Measurements from ENCODE around the gene HS3ST2.
"Not testable (repeated sequence)": the region's sequence is repeated elsewhere in the genome, so short reads cannot be mapped to it uniquely, and the experiment has no call there.

Gene HS3ST2

GRCh38 chr16:22885951-22886350, 72.0 kb downstream of the HS3ST2 start:
- DNase-seq = no peak

- DNase-seq = no peak
These were observed 73.0 kb downstream of the HS3ST2 start for GRCh38 chr16:22886927-22887326.

DNA sequence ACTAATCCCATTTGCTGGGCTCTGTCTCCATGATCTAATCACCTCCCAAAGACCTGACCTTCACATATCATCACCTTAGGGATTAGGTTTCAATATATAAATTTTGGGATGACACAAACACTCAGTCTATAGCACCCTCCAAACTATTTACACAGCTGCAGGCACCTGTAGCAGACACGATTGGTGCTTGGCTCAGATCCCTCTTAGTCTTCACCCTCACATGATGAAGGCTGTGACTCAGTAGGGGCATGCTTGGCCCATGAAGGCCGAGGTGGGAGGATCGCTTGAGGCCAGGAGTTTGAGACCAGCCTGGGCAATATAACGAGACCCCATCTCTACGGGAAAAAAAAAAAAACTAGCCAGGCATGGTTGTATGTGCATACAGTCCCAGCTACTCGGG, 73.5 kb downstream of the HS3ST2 start:
- DNase-seq = no peak

GRCh38 chr16:22888791-22889190, 74.8 kb downstream of the HS3ST2 start:
- DNase-seq = no peak

DNA sequence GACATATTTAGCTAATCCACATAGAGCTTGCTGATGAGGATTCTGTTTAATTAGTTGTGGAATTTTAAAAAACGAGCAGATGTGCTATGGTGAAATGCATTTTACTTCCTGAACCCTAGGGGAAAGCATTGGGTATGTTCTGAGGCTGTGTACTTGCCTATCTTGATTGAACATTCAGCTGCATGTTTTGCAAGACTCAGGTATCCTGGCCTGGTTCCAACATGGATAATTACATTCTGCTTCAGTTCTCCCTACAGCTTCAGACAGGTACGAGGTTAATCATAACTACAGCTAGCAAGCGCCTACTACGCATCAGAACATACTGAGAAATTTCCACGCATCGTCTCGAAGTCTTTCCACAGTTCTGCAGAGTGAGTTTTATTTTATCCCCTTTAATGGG, 77.0 kb downstream of the HS3ST2 start:
- DNase-seq = no peak

DNA sequence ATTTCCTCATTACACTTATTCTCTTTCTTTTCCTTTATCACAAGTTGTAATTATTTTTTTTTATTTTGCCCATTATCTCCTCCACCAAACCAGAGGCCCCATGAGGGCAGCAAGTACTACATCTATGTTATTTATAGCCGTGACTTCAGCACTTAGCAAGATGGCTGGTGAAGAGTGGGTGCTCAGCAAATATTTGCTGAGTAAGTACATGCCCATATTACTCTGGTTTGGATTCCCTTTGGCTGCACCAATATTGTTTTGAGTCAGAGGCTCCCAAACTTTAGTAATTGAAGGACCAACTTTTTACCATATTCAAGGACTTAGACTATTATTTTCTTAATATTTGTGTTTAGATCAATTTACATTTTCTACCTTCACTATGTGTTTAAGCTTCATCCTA, 83.2 kb downstream of the HS3ST2 start:
- no peak for DNase-seq

- DNase-seq = no peak
These were observed 84.2 kb downstream of the HS3ST2 start for GRCh38 chr16:22898131-22898530.

DNA sequence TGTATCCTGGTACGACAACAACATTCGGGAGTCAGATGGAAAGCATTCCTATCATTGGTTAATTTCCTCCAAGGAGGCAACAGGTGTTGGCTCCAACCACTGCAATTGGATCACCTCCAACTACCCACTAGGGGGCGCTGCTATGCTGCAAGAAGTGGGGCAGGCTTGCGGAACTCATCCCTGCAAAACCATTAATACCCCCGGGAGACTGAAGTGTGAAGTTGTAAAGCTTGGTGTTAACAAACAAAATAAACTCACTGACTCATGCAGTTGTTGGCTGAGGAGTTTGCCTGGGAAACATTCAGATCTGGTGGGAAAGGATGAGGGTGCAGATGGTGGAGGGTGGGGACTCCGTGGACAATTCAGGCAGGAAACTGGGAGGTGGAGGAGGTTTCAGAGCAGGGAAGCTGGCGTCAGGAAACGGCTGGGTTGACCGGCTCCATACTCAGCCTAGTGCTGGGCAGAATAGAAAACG, 84.9 kb downstream of the HS3ST2 start:
- no peak for DNase-seq

- not testable (repeated sequence) for DNase-seq
These were observed 85.6 kb downstream of the HS3ST2 start for GRCh38 chr16:22899567-22899966.

GRCh38 chr16:22900863-22901262, 86.9 kb downstream of the HS3ST2 start:
- no peak for DNase-seq

DNA sequence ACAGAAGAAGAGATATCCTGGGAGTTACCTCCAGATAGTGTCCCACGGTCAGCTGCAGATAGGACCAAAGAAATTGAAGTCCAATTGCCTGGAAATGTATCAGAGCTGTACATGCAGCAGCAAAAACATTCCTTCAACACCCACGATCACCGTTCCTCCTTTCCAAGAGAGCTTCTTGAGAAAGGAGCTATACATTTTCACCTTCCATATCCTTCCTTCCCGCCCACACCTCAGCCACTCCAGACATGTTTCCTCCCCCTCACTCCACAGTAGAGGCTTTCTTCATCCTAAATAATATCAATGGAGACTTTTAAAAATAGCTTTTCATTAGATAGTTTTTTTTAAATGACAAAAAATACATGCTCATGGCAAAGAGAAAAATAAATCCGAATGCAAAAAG, 87.6 kb downstream of the HS3ST2 start:
- DNase-seq = no peak

DNA sequence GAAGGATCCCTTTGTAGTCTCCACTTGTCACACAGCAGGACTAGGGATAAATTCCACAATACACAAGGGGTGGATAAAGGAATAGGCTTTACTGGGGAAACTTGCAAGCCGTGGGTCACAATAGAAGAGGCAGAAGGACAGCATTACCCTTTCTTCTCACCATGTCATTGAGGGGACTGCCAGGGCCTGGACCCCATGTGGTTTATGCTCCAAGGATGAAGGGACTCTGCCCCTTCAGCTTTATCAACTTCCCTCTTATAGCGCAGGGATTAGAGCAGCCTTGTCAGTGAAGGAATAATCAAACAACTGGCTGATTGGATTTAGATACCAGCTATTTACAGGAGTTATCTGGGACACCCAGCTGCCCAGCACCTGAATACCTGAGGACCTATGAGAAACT, 89.8 kb downstream of the HS3ST2 start:
- no peak for DNase-seq

GRCh38 chr16:22912654-22913053, 98.7 kb downstream of the HS3ST2 start:
- DNase-seq = no peak

DNA sequence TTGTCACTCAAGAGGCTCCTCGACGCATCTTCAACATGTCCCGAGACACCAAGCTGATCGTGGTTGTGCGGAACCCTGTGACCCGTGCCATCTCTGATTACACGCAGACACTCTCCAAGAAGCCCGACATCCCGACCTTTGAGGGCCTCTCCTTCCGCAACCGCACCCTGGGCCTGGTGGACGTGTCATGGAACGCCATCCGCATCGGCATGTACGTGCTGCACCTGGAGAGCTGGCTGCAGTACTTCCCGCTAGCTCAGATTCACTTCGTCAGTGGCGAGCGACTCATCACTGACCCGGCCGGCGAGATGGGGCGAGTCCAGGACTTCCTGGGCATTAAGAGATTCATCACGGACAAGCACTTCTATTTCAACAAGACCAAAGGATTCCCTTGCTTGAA, 101.0 kb downstream of the HS3ST2 start:
- DNase-seq = no peak

DNA sequence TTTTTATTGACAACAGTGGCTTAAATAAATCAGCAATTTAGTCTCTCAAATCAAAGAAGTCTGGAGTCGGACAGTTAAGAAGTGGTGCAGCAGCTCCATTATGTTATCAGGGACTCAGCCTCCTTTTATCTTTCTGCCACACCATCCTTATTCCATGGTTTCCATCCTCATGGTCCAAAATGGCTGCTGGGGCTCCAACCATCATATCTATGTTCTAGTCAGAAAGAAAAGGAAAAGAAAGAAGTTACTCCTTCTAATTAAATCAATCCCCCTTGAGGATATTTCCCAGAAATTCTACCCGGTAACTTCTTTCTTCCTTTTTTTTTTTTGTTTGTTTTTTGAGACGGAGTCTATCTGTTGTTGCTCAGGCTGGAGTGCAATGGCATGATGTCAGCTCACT, 109.5 kb downstream of the HS3ST2 start:
- DNase-seq = no peak

GRCh38 chr16:22924492-22924891, 110.5 kb downstream of the HS3ST2 start:
- DNase-seq = no peak

DNA sequence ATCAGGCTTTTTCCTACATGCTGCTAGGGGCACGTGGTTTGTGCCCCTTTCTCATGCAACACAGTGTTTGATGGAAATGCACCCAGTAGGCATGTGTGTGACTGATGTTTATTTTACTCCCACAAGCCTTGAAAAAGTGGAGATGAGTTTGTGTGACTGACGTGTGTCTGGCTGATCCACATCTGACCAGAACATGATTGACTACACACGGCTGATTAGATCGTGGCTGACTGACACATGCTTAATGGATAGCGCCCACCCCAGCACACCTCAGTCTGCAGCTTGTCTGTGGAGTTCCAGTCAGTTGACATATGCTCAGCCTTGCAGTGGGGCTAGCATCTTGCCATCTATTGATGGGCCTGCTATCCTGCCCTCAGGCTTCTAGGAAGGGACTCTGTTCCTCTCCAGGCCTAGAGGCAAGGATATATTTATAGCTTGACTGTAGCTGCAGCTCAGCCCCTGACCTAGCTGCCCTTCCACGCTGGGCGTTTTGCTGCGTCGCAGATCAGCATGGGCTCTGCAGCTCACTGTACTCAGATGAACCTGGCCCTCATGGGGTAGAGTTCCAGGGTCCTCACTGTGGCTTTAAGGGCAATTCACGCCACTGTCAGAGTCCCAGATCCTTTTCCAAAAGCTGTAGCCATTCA, 112.3 kb downstream of the HS3ST2 start:
- no peak for DNase-seq

DNA sequence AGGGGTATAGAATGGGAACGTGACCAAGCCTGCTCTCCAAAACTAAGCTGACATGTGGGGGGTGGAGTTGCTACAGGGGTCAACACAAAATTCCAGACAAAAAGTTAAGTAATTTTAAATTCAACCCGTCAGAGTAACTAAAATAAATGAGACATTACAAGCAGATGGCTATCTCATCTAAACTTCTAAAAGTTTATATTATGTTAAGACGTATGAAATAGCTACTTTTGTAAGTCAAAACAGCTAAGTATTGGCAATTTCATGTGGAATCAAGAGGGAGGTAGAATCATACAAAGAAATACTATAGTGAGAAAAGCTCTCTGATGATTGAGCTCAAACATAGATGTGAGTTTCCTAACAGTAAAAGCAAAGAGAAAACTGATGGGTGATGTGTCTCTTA, 113.3 kb downstream of the HS3ST2 start:
- no peak for DNase-seq

DNA sequence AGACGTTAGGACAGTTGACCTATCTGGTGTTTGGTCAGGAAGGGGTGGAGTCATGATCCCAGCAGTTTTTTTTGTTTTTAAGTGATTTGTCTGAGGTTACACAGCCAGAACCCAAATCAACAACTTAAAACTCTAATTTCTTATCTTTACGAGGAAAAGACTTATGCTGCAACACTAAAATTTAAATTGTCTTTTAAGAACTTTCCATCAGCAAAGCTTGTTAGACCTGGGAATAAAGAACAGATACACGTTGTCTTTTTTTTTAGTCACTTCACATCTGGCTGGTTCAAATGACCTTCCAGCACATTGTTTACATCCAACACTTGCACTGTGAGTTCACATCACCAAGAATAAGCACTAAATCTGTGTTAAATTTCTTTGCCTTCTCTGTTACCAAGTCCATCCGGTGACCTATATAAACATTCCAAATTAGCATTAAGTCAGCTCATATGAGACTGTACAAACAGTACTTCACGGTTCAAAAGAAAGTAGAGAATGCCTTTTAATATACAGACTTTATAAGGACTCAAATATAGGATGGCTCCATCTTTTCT, 115.0 kb downstream of the HS3ST2 start:
- no peak for DNase-seq

DNA sequence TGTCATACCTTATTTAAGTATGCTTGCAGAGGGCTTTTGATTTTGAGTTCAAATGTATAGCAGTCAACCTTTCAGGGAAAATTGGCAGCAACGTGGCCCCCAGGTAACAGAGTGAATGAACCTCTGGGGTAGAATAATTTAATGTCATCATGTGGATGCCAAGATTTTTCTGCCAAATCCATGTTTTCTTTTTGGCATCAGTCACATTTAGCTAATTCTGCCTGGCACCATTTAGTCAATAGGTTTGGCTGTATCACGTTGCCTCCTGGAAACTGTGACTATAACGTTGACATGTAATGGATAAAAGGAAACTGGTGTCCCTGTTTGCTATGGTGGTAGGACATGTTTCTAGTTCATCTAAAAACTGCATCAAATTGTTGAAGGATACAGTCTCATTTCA, 115.5 kb downstream of the HS3ST2 start:
- no peak for DNase-seq

DNA sequence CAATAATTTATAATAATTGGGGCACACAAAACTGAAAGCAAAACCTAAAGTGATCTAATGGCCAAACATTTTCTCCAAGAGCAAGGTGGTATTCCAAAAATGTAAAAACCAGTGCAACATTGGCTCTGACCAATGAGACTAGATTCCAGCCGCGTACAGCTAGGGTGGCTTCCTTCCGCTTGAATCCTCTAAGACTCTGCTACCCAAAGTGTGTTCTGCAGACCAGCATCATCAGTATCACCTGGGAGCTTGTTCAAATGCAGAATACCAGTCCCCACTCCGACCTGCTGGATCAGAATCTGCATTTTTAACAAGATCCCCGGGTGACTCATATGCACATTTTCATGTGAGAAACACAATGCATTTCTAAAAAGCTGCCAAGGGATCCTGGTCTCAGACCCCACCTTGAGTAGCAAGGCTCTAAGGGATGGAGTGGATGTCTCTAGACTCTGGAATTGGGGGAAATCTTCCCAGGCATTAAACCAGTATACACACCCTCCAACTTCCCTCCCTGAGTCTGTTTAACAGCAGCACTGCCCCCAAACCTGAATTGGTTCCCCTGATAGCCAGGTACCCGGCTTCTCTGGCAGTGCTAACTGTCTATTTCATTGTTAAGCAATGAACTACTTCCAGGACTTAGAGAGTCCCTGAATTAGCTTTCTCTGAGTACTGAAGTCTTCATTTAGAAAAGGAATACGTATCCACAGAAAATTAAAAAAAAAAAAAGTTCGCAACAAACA, 118.2 kb downstream of the HS3ST2 start:
- no peak for DNase-seq

DNA sequence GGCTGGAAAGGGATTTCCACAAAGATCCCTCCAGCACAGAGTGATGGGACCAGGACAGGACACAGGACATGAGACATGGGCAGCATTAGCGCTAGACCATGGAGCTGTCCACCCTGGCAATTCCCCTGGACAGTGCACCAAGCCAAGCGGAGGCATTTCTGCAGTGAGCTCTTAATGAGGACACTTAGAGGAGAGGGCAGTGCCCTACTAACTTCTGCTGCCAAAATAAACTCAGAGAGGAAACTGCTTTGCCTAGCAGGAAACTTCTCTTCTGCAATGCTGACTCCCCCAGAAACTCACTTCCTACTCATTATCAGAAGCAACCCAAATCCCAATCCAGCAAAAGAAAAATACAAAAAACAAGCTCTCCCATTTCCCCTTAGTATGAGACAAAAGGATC, 119.2 kb downstream of the HS3ST2 start:
- no peak for DNase-seq

DNA sequence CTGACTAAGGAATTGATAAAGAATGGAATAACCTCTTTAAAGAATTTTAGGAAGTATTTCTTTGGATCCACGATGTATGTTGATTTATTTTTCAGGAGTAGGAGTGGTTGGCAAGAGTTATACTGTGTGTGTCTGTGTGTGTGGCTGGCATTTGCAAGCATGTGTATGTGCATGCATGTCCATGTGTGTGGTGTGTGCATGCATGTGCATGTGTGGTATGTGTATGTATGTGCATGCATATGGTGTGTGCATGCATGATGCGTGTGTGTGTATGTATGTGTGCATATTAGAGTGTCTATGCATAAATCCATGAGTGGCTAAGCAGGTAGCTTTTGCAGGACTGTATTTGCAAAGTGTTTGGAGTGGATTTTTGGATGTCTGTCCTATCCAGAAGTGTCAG, 120.8 kb downstream of the HS3ST2 start:
- DNase-seq = no peak

DNA sequence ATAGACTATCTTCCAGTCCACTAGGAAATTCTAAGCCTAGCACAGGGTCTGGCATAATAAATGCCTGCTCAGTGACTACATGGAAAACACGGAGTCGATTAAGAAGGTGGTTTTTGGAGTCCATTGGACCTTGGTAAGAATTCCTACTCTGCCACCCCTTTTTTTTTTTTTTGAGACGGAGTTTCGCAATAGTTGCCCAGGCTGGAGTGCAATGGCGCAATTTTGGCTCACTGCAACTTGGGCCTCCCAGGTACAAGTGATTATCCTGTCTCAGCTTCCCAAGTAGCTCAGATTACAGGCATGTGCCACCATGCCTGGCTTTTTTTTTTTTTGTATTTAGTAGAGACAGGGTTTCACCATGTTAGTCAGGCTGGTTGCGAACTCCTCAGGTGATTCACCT, 123.2 kb downstream of the HS3ST2 start:
- DNase-seq = no peak

DNA sequence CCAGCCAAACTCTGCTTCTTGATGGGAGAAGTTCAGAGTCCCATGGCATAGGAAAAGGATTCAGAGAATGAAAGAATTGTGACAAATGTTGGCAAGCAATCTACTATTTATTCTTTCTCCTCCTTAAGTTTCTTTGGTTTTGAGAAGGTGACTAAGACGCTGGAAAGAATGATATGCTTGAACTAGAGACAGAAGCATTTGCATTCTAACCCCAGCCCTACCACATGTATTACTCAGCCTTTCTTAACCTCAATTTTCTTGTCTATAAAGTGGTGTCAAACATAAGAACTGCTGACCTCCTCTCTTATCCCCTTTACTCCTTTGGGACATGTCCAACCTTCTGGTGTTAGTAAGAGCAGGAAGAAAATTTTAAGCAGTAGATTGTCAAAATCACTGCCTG, 124.7 kb downstream of the HS3ST2 start:
- DNase-seq = no peak
